NCI-H446 treated with DMSO at 0.1 percent for 48 hours (cell line): Measurements from ENCODE around the gene ACTRT2.

Source experiments
- DNase-seq: peaks from one replicate; lab custom pipeline; 2025; lab: John Stamatoyannopoulos, UW

ACTRT2 gene

GRCh38 chr1:3003039-3003940, 18.0 kb upstream of the ACTRT2 start:
- no peak for DNase-seq

DNA sequence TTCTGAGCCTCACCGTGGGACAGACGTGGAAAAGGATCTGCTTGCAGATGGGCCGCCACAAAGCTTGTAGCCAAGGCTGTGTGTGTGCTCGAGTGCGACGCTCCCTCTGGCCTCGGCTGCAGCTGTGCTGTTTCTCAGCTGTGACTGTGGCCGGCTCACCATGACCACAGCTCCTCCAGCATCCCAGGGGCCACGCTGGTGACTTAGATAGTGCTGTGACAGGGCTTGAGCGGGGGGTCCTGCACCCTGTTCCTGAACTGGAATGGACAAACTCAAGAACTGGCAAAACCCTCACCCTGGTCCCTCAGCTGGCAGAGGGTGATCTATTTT, 17.4 kb upstream of the ACTRT2 start:
- DNase-seq, result no peak

- DNase-seq, result no peak
Observed at GRCh38 chr1:3004285-3005205, 16.7 kb upstream of the ACTRT2 start.

DNA sequence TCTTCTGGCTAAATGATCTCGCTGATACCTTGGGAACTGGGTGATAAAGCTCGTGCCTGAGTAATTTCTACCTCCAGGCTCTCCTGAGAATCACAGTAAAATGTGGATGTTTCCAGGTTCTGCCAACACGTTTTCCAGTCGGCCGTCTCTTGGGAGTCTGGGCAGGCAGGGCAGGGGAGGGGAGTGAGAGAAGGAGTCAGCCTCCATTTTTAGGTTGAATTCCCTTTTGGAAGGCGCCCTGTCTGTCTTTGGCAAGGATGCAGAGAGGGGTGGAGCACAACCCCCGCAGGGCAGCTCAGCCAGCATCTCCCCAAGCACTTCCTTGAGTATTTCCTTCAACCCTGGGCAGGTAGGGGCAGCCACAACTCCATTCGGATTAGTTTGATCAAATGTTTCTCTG, 15.5 kb upstream of the ACTRT2 start:
- DNase-seq, result no peak

- DNase-seq, result no peak
Observed at GRCh38 chr1:3007298-3008147, 13.7 kb upstream of the ACTRT2 start.

- no peak for DNase-seq
Observed at GRCh38 chr1:3009021-3009420, 12.2 kb upstream of the ACTRT2 start.

- DNase-seq, result no peak
Observed at GRCh38 chr1:3009556-3009955, 11.7 kb upstream of the ACTRT2 start.

- DNase-seq, result no peak
Observed at GRCh38 chr1:3011127-3011526, 10.1 kb upstream of the ACTRT2 start.

- DNase-seq, result no peak
Observed at GRCh38 chr1:3011631-3012455, 9.4 kb upstream of the ACTRT2 start.

GRCh38 chr1:3012456-3013291, 8.6 kb upstream of the ACTRT2 start:
- no peak for DNase-seq

DNA sequence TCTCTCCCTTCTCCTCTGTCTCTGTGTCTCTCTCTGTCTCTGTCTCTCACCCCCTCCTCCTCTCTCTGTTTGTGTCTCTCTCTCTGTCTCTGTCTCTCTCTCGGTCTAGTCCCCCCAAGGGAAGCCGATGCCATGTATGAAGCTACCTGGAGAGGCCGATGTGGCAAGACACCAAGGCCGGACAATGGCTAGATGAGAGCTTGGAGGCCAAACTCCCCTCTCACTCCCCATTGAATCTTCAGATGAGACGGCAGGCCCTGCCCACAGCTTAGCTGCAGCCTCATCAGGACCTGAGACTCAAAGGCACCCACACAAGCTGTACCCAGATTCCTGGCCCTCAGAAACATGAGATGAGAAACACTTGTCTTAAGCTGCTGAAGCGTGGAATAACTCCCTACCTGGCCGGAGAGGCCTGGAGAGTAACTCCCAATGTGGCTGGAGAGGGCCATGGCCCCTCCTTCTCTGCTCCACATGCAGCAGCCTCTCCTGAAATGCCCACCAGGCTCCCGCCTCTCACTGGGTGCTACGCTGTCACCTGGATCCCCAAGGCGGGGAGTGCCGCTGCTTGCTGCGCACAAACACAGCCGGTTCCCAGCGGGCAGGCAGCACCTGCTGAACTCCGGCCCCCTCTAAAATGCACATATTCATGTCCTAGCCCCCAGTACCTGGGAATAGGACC, 7.8 kb upstream of the ACTRT2 start:
- DNase-seq, result no peak

GRCh38 chr1:3014050-3014440, 7.2 kb upstream of the ACTRT2 start:
- no peak for DNase-seq

- DNase-seq, result no peak
Observed at GRCh38 chr1:3014443-3015268, 6.6 kb upstream of the ACTRT2 start.

- DNase-seq, result no peak
Observed at GRCh38 chr1:3015269-3015635, 6.0 kb upstream of the ACTRT2 start.

DNA sequence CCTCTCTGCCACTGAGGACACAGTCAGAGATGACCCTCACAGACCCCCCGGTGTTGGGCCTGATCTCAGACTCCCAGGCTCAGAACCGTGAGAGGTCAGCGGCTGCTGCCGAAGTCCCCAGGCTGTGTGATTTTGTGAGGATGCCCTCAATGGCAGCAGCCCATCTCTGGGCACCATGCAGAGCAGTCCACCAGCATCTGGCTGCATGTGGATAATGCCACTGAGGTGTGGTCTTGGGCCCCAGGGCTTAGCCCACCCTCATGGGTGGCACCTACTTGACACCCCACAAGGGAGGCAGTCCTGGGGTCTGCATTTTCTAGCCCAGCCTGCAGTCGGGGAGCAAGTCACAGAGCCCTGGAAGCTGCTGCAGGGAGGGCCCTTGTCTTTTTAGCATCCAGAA, 5.5 kb upstream of the ACTRT2 start:
- DNase-seq, result no peak

GRCh38 chr1:3016641-3017439, 4.4 kb upstream of the ACTRT2 start:
- DNase-seq, result no peak

DNA sequence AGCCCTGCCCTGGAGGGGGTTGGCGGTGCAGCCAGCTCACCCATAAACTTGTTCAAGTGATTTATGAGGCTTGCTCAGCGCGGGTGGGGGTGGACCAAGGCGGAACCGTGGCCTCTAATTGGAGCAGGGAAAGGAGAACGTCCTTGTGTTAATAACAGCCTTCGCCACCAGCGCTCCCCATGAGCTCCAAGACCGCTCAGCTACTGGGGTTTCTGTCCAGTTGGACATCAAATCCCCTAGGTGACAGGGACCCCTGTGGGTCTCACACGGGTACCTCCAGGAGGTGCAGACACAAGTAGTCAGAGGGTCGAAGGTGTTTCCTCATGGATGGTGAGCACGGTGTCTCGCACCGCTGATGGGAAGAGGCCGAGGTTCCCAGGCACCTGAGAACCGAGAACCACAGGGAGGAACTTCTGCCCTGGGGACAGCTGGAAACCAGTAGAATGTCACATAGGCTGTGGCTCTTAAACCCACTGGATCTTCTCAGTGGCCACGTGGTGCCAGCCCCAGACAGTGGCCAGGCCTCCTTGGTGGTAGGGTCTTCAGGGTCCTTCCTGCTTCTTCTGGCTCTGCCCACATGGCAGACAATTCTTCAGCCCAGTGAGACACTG, 3.7 kb upstream of the ACTRT2 start:
- DNase-seq, result no peak

DNA sequence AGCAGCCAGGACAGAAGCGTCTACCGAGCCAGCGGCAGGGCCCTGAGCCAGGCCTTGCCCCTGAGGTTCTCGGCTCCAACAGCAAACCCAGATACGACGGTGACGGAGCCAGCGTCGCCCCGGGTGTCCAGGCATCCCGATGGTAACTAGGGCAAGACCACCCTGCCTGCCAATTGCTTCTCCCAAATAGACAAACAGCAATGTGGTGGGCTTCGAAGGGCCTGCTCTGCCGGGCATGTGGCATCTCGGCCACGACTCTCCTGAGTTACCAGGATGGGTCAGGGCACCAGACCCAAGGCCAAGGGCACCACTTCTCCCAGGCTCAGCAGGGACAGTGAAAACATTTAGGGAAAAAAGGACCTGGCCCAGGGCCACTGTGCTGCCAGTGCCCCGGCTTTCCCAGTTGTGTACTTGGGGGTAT, 3.2 kb upstream of the ACTRT2 start:
- DNase-seq, result no peak
